Measurements from ENCODE around the gene GPR31.

The GPR31 gene

GRCh38 chr6:167140589-167141474 is 16.9 kb downstream of the GPR31 start:
- peak; percentile 69 to 72 for ATAC-seq (replicated peaks)
- H3K4me3 Mint-ChIP-seq = peak overlapping the region; percentile 4 to 37
- H3K27me3 Mint-ChIP-seq = no peaks in the 10 kb centered on the region
- H3K9me3 Mint-ChIP-seq = no peaks in the 10 kb centered on the region
- no peak for DNase-seq
- H3K4me1 Mint-ChIP-seq = peaks cover 36 to 63% of the 10 kb centered on the region in 2 donors
- peak overlapping the region; percentile 76 for H3K27ac Mint-ChIP-seq
- H3K36me3 Mint-ChIP-seq = peaks cover 0 to 7% of the 10 kb centered on the region in 2 donors

- Mint-ChIP-seq H3K36me3 (peaks cover 2 to 7% of the 10 kb centered on the region in 2 donors), H3K4me1 (peaks cover 37 to 74% of the 10 kb centered on the region in 2 donors), H3K9me3 (no peaks in the 10 kb centered on the region), H3K27ac (peak overlapping the region; percentile 25), H3K27me3 (no peaks in the 10 kb centered on the region), H3K4me3 (no peak overlapping the region)
- DNase-seq (no peak), ATAC-seq (replicated peaks) (no peak)
Measured at GRCh38 chr6:167139761-167140160, 18.0 kb downstream of the GPR31 start.

DNA sequence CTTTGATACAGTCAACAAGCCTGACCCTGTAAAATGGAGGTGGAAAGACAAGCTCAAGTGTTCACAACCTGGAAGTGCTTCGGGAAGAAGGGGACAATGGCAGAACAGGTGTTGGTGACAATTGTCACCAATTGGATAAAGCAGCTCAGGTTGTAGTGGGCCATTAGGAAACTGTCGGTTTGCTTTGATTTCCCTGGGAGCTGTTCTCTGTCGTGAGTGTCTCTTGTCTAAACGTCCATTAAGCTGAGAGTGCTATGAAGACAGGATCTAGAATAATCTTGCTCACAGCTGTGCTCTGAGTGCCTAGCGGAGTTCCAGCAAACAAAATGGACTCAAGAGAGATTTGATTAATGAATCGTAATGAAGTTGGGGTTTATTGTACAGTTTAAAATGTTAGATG is 19.9 kb downstream of the GPR31 start:
- peaks cover 6 to 11% of the 10 kb centered on the region in 2 donors for H3K36me3 Mint-ChIP-seq
- ATAC-seq (replicated peaks) = no peak
- no peak for DNase-seq
- H3K27me3 Mint-ChIP-seq = no peaks in the 10 kb centered on the region
- no peaks in the 10 kb centered on the region for H3K9me3 Mint-ChIP-seq
- H3K4me1 Mint-ChIP-seq = peaks cover 47 to 77% of the 10 kb centered on the region in 2 donors
- no peak overlapping the region for H3K4me3 Mint-ChIP-seq
- H3K27ac Mint-ChIP-seq = peak overlapping the region; percentile 42

DNA sequence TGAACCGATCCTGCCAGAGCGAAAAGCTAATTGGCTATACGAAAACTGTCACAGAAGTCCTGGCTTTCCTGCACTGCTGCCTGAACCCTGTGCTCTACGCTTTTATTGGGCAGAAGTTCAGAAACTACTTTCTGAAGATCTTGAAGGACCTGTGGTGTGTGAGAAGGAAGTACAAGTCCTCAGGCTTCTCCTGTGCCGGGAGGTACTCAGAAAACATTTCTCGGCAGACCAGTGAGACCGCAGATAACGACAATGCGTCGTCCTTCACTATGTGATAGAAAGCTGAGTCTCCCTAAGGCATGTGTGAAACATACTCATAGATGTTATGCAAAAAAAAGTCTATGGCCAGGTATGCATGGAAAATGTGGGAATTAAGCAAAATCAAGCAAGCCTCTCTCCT is 20.7 kb downstream of the GPR31 start:
- no peaks in the 10 kb centered on the region for H3K9me3 Mint-ChIP-seq
- H3K4me1 Mint-ChIP-seq = peaks cover 49 to 80% of the 10 kb centered on the region in 2 donors
- peaks cover 6 to 11% of the 10 kb centered on the region in 2 donors for H3K36me3 Mint-ChIP-seq
- peak overlapping the region; percentile 69 for H3K27ac Mint-ChIP-seq
- DNase-seq = no peak
- peak in 1 of 2 donors; percentile 33 for ATAC-seq (replicated peaks)
- H3K4me3 Mint-ChIP-seq = peak overlapping the region; percentile 39 to 67
- no peaks in the 10 kb centered on the region for H3K27me3 Mint-ChIP-seq

DNA sequence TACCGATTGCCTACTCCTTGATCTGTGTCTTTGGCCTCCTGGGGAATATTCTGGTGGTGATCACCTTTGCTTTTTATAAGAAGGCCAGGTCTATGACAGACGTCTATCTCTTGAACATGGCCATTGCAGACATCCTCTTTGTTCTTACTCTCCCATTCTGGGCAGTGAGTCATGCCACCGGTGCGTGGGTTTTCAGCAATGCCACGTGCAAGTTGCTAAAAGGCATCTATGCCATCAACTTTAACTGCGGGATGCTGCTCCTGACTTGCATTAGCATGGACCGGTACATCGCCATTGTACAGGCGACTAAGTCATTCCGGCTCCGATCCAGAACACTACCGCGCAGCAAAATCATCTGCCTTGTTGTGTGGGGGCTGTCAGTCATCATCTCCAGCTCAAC is 21.4 kb downstream of the GPR31 start:
- H3K4me3 Mint-ChIP-seq = no peak overlapping the region
- H3K9me3 Mint-ChIP-seq = no peaks in the 10 kb centered on the region
- no peak for ATAC-seq (replicated peaks)

DNA sequence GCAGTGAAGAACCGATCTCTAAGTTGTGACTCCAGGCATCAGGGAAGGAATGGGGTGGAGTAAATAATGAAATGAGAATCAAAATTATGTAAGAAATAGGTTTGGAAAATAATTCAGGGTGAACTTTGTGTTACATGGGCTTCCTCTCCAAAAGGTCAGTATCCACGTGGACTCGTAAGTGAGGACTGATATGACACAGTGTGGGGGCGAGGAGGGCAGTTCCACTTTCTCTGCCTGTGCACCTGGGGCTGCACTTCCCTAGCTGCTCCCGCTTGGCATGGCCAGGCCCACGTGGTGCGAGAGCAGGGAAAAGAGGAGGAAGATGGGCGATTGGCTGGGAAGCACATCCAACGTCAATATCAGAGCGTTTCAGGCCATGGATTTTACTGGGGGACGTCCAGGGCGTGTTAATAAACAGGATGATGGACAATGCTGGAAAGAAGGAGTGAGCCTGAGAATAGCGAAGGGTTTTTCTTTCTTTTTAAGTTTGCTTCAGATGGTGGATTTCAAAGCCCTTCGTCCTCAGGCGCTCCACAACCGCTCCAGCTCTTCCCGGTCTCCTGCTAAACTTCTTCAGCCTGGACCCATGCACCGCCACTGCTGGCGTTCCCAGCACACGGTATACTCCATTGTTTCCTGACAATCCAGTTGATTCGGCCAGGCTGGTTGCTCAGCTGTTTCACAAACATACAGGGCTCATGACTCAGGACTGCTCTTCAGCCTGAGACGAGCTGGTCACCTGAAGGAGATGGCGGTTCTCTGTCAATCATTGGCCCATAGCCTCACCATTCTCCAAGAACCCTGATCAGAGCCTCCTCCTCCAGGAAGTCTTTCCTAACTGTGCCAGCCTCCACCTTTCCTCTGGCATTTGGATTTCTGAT is 23.1 kb downstream of the GPR31 start:
- no peak for DNase-seq
- Mint-ChIP-seq H3K4me1 (peaks cover 53 to 81% of the 10 kb centered on the region in 2 donors), H3K9me3 (no peaks in the 10 kb centered on the region), H3K4me3 (peak overlapping the region in 1 of 2 donors; percentile 34), H3K27me3 (no peaks in the 10 kb centered on the region), H3K27ac (peak overlapping the region; percentile 49), H3K36me3 (peaks cover 6 to 11% of the 10 kb centered on the region in 2 donors)
- ATAC-seq (replicated peaks) = peak; percentile 57 to 73

More for the DNA sequence above, 21.4 kb downstream of the GPR31 start:
- Mint-ChIP-seq H3K27ac (peak overlapping the region; percentile 17), H3K27me3 (no peaks in the 10 kb centered on the region), H3K36me3 (peaks cover 6 to 11% of the 10 kb centered on the region in 2 donors), H3K4me1 (peaks cover 51 to 80% of the 10 kb centered on the region in 2 donors)
- DNase-seq = no peak

- ATAC-seq (replicated peaks) = peak; percentile 54 to 55
- Mint-ChIP-seq H3K27me3 (no peaks in the 10 kb centered on the region), H3K9me3 (peaks cover 2 to 4% of the 10 kb centered on the region in 2 donors), H3K27ac (peak overlapping the region; percentile 96), H3K4me1 (peaks cover 58 to 84% of the 10 kb centered on the region in 2 donors), H3K36me3 (peaks cover 9 to 10% of the 10 kb centered on the region in 2 donors), H3K4me3 (peak overlapping the region; percentile 68 to 73)
- DNase-seq = no peak
Measured at GRCh38 chr6:167130712-167131684, 26.8 kb downstream of the GPR31 start.

DNA sequence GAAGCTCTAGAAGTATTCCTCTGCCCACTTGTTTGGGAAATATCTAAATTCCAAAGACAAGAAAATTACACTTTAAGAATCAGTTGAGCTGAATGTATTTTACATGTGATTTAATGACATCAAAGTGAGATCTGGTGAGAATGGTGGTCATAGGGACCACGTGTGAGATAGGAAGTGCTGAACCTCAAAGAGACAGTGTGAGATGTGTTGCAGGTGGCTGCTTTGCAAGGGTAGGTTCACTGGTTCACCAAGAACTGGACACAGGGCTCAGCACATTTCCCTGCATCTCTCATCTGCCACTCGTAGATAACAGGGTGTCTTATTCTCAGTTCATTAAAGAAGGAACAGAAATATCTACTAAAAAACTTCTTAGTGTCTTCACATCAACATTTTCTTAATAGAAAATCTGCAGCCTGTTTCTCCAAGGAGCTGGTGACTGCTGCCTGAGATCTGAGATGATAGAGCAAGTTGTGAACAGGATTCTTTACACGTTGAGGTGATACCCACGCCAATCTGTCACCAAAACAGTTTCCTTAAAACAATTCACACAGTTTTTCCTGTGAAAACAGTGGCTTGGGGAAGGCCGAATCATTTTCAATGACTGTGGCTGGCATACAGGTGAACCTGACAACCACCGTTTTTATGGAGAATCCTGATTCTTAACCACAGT is 27.6 kb downstream of the GPR31 start:
- ATAC-seq (replicated peaks) = peak; percentile 54 to 63

GRCh38 chr6:167129562-167129961 is 28.2 kb downstream of the GPR31 start:
- peak in 1 of 2 donors; percentile 18 for ATAC-seq (replicated peaks)
- H3K36me3 Mint-ChIP-seq = peaks cover 7 to 8% of the 10 kb centered on the region in 2 donors
- peak overlapping the region; percentile 3 to 60 for H3K4me3 Mint-ChIP-seq

More for the DNA sequence above, 27.6 kb downstream of the GPR31 start:
- no peak for DNase-seq
- Mint-ChIP-seq H3K4me1 (peaks cover 58 to 80% of the 10 kb centered on the region in 2 donors), H3K4me3 (peak overlapping the region; percentile 9 to 36), H3K9me3 (peaks cover 2 to 4% of the 10 kb centered on the region in 2 donors), H3K27ac (peak overlapping the region; percentile 92), H3K27me3 (no peaks in the 10 kb centered on the region), H3K36me3 (peaks cover 9% of the 10 kb centered on the region in 2 donors)

GRCh38 chr6:167129159-167129558 is 28.6 kb downstream of the GPR31 start:
- DNase-seq = no peak
- Mint-ChIP-seq H3K36me3 (peaks cover 4 to 6% of the 10 kb centered on the region in 2 donors), H3K4me3 (peak overlapping the region; percentile 48 to 60), H3K4me1 (peaks cover 60 to 80% of the 10 kb centered on the region in 2 donors), H3K27me3 (no peaks in the 10 kb centered on the region), H3K27ac (peak overlapping the region; percentile 92), H3K9me3 (peaks cover 2 to 4% of the 10 kb centered on the region in 2 donors)
- peak; percentile 6 to 21 for ATAC-seq (replicated peaks)

More at GRCh38 chr6:167129562-167129961, 28.2 kb downstream of the GPR31 start:
- Mint-ChIP-seq H3K4me1 (peaks cover 61 to 80% of the 10 kb centered on the region in 2 donors), H3K9me3 (peaks cover 2 to 4% of the 10 kb centered on the region in 2 donors), H3K27ac (peak overlapping the region; percentile 92), H3K27me3 (no peaks in the 10 kb centered on the region)
- DNase-seq = no peak

DNA sequence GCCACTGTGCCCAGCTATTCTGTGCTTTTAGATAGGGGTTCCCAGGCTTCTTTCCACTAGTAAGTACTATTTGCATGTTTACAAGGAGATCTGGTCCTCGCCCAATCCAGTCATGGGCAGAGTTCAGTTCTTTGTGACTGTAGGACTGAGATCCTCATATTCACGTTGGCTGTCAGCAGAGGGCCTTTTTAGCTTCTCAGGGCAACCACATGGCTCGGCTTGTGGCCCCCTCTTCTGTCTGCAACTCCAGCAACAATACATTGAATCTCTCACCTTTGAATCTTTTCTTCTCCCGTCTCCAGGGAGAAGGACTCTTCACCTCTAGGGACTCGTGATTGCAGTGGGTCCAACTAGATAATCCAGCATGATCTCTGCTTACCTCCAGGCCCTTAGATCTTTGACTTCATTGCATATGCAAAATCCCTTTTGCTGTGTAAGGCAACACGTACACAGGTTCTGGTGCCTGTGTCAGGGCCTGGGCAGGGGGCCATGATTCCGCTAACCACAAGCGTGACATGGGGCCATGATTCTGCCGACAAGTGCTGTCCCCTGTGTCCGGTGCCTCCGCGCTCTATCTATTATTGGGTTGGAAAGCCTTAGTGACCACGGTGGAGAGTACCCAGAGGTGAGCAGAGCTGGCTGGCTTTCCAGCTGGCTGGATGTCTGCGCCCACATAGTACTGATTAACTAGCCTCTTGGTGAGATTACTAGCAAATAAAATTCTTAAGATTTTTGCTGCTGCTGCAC is 29.8 kb downstream of the GPR31 start:
- Mint-ChIP-seq H3K9me3 (peaks cover 2 to 4% of the 10 kb centered on the region in 2 donors), H3K4me3 (peak overlapping the region; percentile 28 to 39), H3K27ac (peak overlapping the region; percentile 72), H3K4me1 (peaks cover 63 to 90% of the 10 kb centered on the region in 2 donors), H3K36me3 (peaks cover 4 to 6% of the 10 kb centered on the region in 2 donors), H3K27me3 (no peaks in the 10 kb centered on the region)
- DNase-seq (no peak), ATAC-seq (replicated peaks) (peak in 1 of 2 donors; percentile 21)

GRCh38 chr6:167125855-167126349 is 31.9 kb downstream of the GPR31 start:
- ATAC-seq (replicated peaks) (no peak), DNase-seq (no peak)
- Mint-ChIP-seq H3K4me3 (no peak overlapping the region), H3K4me1 (peaks cover 65 to 92% of the 10 kb centered on the region in 2 donors), H3K9me3 (peaks cover 2 to 4% of the 10 kb centered on the region in 2 donors), H3K27me3 (no peaks in the 10 kb centered on the region), H3K36me3 (peaks cover 4 to 6% of the 10 kb centered on the region in 2 donors), H3K27ac (no peak overlapping the region)

Data from stimulated activated naive B cell treated with anti-CD40 and anti-IgM and Interleukin-4, amounts not matched to agents 10 μg/mL and 1 μg/mL and 100 μg/mL, for 72 hours (primary cell).